Smooth muscle cell of the brain vasculature (primary cell): ENCODE measurements around the gene ZNF362.
A peak's percentile ranks its signal among the peaks of the same experiment; 100 is the strongest.
"Not testable (repeated sequence)": the region's sequence is repeated elsewhere in the genome, so short reads cannot be mapped to it uniquely, and the experiment has no call there.

Experiments used
- DNase-seq: peaks from one replicate; pipeline ENCODE4 v3.0.0-alpha.2; 2012; ENCODE audit warnings: low read depth, low spot score

ZNF362 gene

DNA sequence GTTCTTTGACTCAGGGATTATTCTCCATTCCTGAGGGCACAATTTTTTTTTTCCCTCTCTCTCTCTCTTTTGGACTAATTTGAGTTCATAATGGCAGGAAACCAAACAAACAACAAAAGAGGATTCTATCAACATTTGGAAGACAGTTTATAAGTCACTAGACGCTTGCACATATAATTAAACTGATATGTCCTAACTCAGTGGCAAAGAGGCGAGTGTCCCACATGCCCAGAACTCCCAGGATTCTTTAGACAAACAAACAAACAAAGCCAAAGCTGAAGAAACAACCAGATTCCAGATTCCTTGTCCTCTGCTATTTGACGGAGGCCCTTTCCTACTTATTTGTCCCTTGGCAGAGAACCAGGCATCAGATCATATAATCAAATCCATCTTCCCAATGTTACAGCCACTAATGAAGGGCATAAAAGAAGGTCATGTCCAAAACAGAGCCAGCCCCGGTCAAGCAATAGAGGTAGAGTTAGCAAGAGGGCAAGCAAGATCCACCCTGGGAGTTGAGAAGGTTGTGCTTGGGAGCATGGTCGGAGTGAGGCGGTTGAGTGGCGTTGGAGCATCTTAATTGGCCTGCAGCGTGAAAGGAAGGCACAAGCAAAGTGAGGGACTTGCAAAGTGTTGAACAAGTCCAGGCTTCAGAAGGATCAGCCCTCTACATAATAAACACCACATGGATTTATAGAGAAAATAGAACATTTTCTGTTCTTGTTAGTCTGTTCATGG lies 30.3 kb downstream of the ZNF362 start:
- no peak for DNase-seq

DNA sequence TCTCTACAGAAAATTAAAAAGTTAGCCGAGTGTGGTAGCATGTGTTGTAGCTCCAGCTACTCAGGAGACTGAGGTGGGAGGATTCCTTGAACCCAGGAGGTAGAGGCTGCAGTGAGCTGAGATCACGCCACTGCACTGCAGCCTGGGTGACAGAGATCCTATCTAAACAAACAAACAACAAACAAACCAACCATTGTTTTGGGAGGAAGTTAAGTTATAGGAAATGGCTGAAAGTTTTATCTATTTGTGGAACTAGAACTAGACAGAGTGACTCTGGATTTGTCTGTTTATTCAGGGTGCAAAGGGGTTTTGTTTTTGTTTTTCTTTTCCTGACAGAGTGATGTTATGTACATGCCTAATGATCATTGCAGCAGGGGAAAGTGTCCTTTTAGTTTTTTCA lies 31.0 kb downstream of the ZNF362 start:
- DNase-seq = no peak

DNA sequence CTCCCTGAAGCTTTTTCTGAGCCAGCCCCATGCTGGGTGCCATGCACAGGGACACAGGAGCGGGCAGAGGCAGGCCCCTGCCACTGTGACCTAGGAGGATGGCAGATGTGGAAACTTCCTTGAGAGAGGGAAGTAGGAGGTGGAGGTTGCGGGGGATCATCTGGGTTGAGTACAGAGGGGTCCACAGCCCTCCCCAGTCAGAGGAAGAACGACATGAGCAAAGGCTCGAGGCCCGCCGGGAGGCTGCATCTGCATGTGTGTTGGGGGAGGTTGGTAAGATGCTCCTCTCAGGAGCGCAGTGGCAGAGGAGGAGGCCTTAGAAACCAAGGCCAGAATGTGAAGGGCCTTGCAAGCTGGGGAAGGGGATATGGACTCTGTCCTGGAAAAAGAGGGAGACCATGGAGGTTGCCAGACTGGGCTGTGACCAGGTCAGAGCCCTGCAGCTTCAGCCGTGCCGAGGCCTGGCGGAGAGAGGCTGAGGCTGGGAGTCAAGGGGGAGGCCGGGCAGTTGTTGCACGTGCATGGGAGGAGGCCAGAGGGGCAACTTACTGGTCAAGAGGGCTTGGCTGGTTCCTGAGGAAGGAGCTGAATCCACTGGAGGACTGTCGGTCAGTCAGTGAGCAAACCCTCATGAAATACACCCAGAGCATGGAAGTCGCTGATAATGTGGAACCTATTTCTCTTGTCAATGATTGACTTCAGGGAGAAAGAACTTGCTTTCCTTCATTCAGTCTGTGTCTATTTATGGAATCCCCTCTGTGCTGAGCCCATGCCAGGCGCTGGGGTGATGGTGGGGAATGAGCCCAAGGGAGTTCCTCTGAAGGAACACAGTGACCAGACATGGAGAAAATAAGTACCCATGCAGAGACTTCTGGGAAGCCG lies 32.9 kb downstream of the ZNF362 start:
- no peak for DNase-seq

DNA sequence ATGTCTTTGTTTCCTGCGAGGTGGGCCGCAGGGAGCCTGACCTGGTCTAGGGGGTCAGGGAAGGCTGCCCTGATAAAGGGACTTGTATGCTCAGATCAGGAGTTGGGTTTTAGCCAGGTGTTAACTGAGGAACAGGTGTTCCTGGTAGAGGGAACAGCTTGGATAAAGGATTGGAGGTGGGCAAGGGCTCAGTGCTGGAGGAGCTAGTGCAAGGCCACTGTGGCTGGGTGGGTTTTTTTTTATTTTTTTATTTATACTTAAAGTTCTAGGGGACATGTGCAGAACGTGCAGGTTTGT lies 33.5 kb downstream of the ZNF362 start:
- no peak for DNase-seq

DNA sequence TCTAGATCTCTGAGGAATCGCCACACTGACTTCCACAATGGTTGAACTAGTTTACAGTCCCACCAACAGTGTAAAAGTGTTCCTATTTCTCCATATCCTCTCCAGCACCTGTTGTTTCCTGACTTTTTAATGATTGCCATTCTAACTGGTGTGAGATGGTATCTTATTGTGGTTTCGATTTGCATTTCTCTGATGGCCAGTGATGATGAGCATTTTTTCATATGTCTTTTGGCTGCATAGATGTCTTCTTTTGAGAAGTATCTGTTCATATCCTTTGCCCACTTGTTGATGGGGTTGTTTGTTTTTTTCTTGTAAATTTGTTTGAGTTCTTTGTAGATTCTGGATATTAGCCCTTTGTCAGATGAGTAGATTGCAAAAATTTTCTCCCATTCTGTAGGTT lies 34.3 kb downstream of the ZNF362 start:
- not testable (repeated sequence) for DNase-seq

- no peak for DNase-seq
These were observed 36.5 kb downstream of the ZNF362 start for GRCh38 chr1:33292726-33293340.

GRCh38 chr1:33294071-33295010 lies 38.0 kb downstream of the ZNF362 start:
- DNase-seq = no peak

- no peak for DNase-seq
These were observed 38.7 kb downstream of the ZNF362 start for GRCh38 chr1:33295023-33295422.

- DNase-seq = peak; percentile 56
These were observed 39.3 kb downstream of the ZNF362 start for GRCh38 chr1:33295450-33296081.

DNA sequence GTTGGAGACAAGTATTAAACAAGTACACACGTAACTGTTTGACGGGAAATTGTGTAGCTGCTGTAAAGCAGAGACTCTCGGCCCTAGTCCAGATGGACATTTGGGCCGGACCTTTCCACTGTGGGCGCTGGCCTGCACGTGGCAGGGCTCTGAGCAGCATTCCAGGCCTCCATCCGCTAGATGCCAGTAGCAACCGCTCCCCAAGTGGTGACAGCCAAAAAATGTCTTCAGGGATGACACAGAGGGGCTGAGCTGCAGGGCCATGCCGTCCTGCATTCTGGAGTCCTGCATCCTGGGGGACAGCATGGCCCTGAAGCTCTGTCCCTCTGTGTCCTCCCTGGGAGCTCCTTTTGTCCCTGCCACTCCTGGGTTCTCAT lies 39.8 kb downstream of the ZNF362 start:
- DNase-seq = no peak

DNA sequence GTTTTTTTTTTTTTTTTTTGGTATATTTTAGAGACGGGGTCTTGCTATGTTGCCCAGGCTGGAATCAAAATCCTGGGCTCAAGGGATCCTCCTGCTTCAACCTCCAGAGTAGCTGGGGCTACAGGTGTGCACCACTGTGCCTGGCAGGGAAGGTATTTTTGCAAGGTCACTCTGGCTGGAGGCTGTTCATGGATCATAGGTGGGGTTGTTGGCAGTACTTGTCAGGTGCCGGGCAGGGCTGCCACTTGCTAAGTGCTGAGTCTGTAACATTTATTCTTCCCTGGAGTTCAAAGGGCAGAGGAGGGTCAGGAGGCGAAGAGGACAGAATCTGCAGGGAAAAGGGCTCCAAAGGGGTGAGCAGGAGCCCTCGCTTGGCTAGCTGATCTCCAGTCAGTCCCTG lies 40.5 kb downstream of the ZNF362 start:
- DNase-seq = no peak

GRCh38 chr1:33297911-33298622 lies 41.8 kb downstream of the ZNF362 start:
- DNase-seq = no peak

DNA sequence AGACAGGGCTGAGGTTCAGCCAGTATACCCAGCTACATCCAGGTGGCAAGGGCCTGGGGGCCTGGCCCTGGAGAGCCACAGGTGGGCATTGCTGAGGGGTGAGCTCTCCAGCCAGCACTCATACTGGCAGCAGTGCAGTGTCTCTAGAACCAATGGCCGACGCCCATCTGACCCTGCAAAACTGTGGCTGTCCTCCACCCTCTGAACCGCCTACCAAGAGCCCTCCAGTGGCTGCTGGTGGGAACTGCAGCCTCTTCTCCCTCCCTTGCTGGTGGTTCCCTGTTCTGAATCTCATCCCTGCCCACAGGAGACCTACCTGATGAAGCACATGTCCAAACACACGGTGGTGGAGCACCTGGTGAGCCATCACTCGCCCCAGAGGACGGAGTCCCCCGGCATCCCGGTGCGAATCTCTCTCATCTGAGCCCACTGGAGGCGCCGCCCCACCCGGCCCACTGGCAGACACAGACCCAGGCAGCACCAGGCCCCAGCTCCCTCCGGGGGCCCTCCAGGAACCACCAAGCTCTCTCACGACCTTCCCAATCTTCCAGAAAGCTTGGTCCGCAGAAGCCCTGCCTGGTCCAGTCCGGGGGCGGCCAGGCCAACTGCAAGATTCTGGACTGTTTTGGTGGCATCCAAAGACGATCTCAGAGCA lies 42.5 kb downstream of the ZNF362 start:
- DNase-seq = no peak

DNA sequence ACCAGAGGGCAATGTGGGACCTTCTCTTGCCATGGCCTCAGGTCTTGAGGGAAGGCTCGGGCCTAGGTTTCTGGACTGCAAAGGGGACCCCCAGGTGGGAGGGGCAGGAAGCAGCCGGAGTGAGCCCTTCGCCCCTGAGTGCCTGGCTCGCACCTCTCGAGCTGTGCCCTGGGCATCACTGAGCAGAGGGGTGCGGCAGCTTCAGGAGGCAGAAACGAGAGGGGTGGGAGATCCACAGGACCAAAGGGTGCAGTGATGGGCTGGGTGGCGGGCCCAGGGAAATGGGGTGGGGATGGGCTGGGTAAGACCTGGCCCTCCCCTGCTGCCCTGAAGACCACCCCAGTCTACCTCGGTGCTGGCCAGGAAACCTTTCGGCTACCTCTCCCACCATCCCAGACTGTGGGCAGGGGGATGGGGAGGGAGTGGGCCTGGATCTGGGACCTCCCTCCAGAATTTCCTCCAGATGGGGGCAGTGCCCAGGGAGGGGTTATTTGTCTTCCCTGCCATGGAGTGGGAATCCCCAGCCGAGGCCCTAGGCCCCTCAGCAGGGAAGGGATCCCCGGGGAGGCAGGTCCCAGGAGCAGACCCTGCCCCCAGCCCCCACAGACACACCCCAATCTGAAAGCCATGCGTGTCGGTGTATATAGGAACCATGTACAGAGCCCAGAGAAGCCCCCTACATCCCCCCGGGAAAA lies 43.3 kb downstream of the ZNF362 start:
- DNase-seq = no peak

DNA sequence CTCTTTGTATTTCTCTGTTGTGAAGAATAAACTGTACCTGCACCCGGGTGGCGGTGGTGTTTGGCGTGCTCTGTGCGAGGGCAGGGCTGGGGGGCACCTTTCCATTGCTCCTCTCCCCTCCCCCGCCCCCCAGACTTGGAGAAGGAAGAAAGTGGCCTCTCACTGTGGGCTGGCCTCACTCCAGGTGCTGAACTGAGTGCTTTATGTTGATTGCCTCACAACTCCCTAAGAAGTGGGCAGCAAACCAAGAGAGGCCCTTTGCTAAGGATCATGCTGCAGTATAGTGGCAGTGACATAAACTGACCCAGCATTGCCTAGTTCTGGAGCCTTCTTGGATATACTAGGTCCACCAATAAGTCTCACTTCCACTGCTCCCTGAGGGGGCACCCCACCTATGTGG lies 44.4 kb downstream of the ZNF362 start:
- DNase-seq = no peak

DNA sequence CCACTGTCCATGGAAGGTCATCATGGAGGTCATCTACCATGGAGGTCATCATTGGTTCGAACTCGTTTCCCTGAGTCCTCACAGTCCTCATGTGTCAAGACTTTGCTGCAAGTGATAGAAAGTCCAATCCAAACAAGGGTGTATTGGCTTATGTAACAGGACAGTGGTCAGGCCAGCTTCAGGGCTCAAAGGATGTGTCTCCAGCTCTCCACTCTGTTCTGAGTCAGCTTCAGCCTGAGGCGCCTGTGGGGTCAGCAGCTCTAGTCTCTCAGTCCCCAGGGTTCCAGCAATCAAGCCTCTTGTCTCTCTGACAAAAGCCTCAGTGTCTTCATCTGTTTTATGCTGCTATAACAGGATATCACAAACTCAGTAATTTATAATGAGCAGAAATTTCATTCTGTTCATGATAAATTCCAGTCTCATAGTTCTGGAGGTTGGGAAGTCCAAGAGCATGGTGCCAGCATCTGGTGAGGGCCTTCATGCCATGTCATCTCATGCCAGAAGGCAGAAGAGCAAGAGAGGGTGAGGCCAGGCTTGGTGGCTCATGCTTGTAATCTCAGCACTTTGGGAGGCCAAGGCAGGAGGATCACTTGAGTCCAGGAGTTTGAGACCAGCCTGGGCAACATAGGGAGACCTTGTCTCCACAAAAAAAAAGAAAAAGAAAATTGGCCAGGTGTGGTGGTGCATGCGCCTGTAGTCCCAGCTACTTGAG lies 45.1 kb downstream of the ZNF362 start:
- DNase-seq = no peak

GRCh38 chr1:33302325-33302724 lies 46.0 kb downstream of the ZNF362 start:
- DNase-seq = no peak

DNA sequence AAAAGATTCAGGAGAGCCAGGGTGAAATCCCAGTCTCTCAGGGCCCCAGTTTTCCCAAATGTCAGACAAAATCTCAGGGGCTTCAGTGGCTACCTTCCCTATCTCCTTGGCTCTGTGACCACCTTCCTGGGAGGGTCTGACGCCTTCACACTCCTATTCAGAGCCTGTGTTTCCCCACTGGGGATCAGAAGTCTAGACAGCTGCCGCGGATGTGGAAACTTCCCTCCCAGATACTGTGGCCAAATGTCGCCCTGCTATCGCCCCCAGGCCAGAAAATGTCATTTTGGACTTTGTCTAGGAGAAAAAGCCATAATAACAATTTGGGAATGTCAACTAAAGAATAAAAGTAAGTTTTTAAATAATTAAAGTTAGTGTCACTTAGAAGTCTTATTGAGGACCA lies 48.7 kb downstream of the ZNF362 start:
- DNase-seq = no peak
